ENCODE data around the gene ANLN.

GRCh38 chr7:36475381-36475780, 85.7 kb downstream of the ANLN start:
- TF ChIP-seq, protein P1, sequence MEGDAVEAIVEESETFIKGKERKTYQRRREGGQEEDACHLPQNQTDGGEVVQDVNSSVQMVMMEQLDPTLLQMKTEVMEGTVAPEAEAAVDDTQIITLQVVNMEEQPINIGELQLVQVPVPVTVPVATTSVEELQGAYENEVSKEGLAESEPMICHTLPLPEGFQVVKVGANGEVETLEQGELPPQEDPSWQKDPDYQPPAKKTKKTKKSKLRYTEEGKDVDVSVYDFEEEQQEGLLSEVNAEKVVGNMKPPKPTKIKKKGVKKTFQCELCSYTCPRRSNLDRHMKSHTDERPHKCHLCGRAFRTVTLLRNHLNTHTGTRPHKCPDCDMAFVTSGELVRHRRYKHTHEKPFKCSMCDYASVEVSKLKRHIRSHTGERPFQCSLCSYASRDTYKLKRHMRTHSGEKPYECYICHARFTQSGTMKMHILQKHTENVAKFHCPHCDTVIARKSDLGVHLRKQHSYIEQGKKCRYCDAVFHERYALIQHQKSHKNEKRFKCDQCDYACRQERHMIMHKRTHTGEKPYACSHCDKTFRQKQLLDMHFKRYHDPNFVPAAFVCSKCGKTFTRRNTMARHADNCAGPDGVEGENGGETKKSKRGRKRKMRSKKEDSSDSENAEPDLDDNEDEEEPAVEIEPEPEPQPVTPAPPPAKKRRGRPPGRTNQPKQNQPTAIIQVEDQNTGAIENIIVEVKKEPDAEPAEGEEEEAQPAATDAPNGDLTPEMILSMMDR (optimal IDR thresholded peaks at IDR 0.05 in 1 of 3, IDR thresholded peaks at IDR 0.05 in 1 of 3, conservative IDR thresholded peaks at IDR 0.05 in 1 of 3; ENCODE audit: extremely low read depth in 1 of 3, insufficient read depth in 2 of 3, low read length in 3 of 3): no peak
- TF ChIP-seq EZH2 (IDR thresholded peaks at IDR 0.05; ENCODE audit: low read length): no peak

All from keratinocyte (primary cell).